Activated B cell treated with CpG ODN at 0.5 μM for 24 hours (primary cell): ENCODE results near the gene POFUT2. TPM values are rescaled to one million over a fixed set of nuclear protein-coding genes. Genes with fewer than 3 reads are reported as not detected.

Experiments used
- ATAC-seq: fragments of 200-7000 bp; cut with Tn5 transposase; one replicate; pipeline ENCODE4 v1.10.0; 2021; ENCODE audit warnings: low read depth, mild to moderate bottlenecking, moderate library complexity
- CTCF ChIA-PET: fragments of 350-600 bp; sonication (Branson Sonifier 250); formaldehyde crosslinking; loops from one replicate; lab custom pipeline; 2021; ENCODE audit warnings: antibody characterized with exemption; lab: Charles Lee
- POLR2A ChIA-PET: fragments of 350-600 bp; sonication (Branson Sonifier 250); formaldehyde crosslinking; loops from one replicate; lab custom pipeline; 2021; ENCODE audit warnings: antibody characterized with exemption; lab: Charles Lee
- DNase-seq: peaks from one replicate; pipeline ENCODE4 v3.0.0; 2022
- H3K27ac Mint-ChIP-seq: one replicate; pipeline ENCODE4 v1.8.0; 2020; ENCODE audit warnings: mixed read lengths
- H3K27me3 Mint-ChIP-seq: one replicate; pipeline ENCODE4 v1.8.0; 2021; ENCODE audit warnings: mixed read lengths
- H3K36me3 Mint-ChIP-seq: one replicate; pipeline ENCODE4 v1.8.0; 2021; ENCODE audit warnings: low read depth, mixed read lengths
- H3K4me1 Mint-ChIP-seq: one replicate; pipeline ENCODE4 v1.8.0; 2021; ENCODE audit warnings: mixed read lengths
- H3K4me3 Mint-ChIP-seq: one replicate; pipeline ENCODE4 v1.8.0; 2020; ENCODE audit warnings: mild to moderate bottlenecking, mixed read lengths
- H3K9me3 Mint-ChIP-seq: one replicate; pipeline ENCODE4 v1.8.0; 2020; ENCODE audit warnings: mixed read lengths
- intact Hi-C: fragments of 100-400 bp; cut with micrococcal nuclease; formaldehyde crosslinking; loops from one replicate; pipeline ENCODE4 v1.15.1; 2024
- total RNA-seq: library from RNA; stranded (reverse); gene quantifications from 2 replicates; pipeline ENCODE4 v1.2.3, GENCODE V29; 2022
- TF ChIP-seq, protein P1 (sequence below): fragments of 200-600 bp; IDR thresholded peaks from one replicate; pipeline ENCODE4 v1.8.0; 2022; ENCODE audit warnings: antibody characterized with exemption, mild to moderate bottlenecking

POFUT2 gene
- total RNA-seq, 1 donor from 2014 or later, result 21.4 TPM

- intact Hi-C loops, result no loop called here
- no peaks in the 10 kb centered on the region for H3K36me3 Mint-ChIP-seq
- POLR2A ChIA-PET, result no interaction called here
- CTCF ChIA-PET, result no interaction called here
- H3K27ac Mint-ChIP-seq, result no peak overlapping the region
- DNase-seq (no peak), ATAC-seq (no peak)
- TF ChIP-seq, protein P1, sequence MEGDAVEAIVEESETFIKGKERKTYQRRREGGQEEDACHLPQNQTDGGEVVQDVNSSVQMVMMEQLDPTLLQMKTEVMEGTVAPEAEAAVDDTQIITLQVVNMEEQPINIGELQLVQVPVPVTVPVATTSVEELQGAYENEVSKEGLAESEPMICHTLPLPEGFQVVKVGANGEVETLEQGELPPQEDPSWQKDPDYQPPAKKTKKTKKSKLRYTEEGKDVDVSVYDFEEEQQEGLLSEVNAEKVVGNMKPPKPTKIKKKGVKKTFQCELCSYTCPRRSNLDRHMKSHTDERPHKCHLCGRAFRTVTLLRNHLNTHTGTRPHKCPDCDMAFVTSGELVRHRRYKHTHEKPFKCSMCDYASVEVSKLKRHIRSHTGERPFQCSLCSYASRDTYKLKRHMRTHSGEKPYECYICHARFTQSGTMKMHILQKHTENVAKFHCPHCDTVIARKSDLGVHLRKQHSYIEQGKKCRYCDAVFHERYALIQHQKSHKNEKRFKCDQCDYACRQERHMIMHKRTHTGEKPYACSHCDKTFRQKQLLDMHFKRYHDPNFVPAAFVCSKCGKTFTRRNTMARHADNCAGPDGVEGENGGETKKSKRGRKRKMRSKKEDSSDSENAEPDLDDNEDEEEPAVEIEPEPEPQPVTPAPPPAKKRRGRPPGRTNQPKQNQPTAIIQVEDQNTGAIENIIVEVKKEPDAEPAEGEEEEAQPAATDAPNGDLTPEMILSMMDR, result no peak
- H3K4me3 Mint-ChIP-seq, result no peak overlapping the region
- no peaks in the 10 kb centered on the region for H3K9me3 Mint-ChIP-seq
- peaks cover 17% of the 10 kb centered on the region for H3K27me3 Mint-ChIP-seq
- peaks cover 4% of the 10 kb centered on the region for H3K4me1 Mint-ChIP-seq
Observed at GRCh38 chr21:45251635-45252447, 35.9 kb downstream of the POFUT2 start.

DNA sequence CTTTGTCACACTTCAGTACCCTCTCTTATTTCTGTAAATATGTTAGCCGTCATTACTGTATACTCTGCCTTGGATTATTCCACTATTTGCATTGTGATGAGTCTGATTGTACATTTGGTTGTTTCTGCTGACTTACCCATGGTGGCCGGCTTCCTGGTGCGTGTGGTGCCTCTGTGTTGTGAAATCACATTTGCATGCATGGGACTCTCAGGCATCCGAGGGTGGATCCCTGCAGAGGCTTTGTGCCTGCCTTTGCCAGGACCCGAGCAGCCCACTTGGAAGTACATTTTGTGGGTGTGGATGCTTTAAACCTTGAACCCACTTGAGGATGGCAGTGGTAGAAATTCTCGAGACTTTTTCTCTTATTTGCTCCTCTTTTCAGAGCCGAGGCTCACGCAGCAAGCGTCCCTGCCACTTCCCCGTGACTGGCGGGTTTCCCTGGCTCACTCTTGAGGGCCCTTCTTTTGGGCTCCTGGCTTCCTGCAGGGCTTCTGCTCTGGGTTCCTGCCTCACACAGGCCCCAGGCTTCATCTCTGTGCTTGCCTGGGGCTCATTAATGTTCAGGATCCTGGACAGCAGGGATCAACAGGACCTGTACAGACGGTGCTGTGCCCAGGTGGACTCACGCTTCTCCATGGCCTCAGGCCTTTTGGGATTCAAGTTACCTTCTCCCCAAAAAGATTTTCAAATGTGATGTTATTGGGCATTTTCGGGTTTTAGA is 36.6 kb downstream of the POFUT2 start:
- H3K4me3 Mint-ChIP-seq, result no peak overlapping the region
- ATAC-seq (no peak), DNase-seq (no peak)
- intact Hi-C loops, result no loop called here
- H3K9me3 Mint-ChIP-seq, result no peaks in the 10 kb centered on the region
- no peak overlapping the region for H3K27ac Mint-ChIP-seq
- ChIA-PET CTCF (no interaction called here), POLR2A (no interaction called here)
- no peaks in the 10 kb centered on the region for H3K36me3 Mint-ChIP-seq
- TF ChIP-seq, protein P1, result no peak
- H3K27me3 Mint-ChIP-seq, result peaks cover 19% of the 10 kb centered on the region
- peaks cover 4% of the 10 kb centered on the region for H3K4me1 Mint-ChIP-seq

- intact Hi-C loops, result no loop called here
- Mint-ChIP-seq H3K4me3 (no peak overlapping the region), H3K27me3 (peaks cover 19% of the 10 kb centered on the region), H3K9me3 (no peaks in the 10 kb centered on the region), H3K4me1 (peaks cover 4% of the 10 kb centered on the region), H3K36me3 (no peaks in the 10 kb centered on the region), H3K27ac (no peak overlapping the region)
- ChIA-PET CTCF (no interaction called here), POLR2A (no interaction called here)
- DNase-seq (no peak), ATAC-seq (no peak)
- TF ChIP-seq, protein P1, result no peak
Observed at GRCh38 chr21:45250272-45250671, 37.4 kb downstream of the POFUT2 start.

DNA sequence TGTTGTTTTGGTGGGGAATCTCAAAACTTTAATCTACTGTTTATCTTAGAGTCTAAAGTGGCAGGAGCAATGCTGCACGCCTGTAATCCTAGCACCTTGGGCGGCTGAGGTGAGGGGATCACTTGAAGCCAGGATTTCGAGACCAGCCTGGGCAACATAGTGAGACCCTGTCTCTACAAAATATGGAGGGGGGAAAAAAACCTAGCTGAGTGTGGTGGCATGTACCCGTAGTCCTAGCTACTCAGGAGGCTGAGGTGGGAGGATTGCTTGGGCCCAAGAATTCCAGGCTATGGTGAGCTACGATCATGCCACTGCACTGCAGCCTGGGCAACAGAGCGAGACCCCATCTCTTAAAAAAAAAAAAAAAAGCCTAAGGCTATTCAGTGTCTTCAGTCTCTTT is 38.1 kb downstream of the POFUT2 start:
- no peaks in the 10 kb centered on the region for H3K4me1 Mint-ChIP-seq
- peaks cover 15% of the 10 kb centered on the region for H3K27me3 Mint-ChIP-seq
- no peak overlapping the region for H3K4me3 Mint-ChIP-seq
- ChIA-PET CTCF (no interaction called here), POLR2A (no interaction called here)
- DNase-seq (no peak), ATAC-seq (no peak)
- H3K36me3 Mint-ChIP-seq, result no peaks in the 10 kb centered on the region
- intact Hi-C loops, result no loop called here
- TF ChIP-seq, protein P1, result no peak
- no peak overlapping the region for H3K27ac Mint-ChIP-seq
- no peaks in the 10 kb centered on the region for H3K9me3 Mint-ChIP-seq

DNA sequence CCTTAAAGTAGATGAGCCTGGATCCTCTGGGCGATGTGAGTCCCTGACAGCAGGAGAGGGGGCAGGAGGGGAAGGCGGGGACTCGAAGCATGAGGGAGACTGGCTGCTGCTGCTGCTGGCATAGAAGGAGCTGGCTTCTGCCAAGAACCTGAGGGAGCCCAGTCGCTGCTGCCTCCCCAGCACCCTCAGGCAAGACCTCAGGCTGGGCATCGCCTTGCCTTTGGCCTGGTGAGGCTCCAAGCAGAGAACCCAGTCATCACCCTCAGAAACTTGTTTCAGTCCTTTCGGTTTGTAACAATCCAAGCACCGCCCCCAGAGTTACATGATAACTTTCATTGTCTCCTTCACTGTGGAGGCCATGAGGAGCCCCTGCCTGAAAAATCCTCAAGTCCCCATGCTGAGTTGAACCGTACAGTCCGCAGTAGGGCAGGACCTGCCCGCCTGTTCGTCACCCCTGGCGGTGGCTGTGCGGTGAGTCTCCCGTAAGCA is 38.8 kb downstream of the POFUT2 start:
- DNase-seq, result no peak
- POLR2A ChIA-PET, result no interaction called here
- Mint-ChIP-seq H3K4me3 (no peak overlapping the region), H3K9me3 (peaks cover 4% of the 10 kb centered on the region), H3K27ac (no peak overlapping the region), H3K4me1 (no peaks in the 10 kb centered on the region), H3K27me3 (peaks cover 11% of the 10 kb centered on the region), H3K36me3 (no peaks in the 10 kb centered on the region)
- CTCF ChIA-PET, result no interaction called here
- intact Hi-C loops, result no loop called here
- TF ChIP-seq, protein P1, result no peak
- ATAC-seq, result no peak
